Mesothelial cell of epicardium (in vitro differentiated cells): ENCODE measurements around the gene MKRN2. TPM values are rescaled to one million over a fixed set of nuclear protein-coding genes. Genes with fewer than 3 reads are reported as not detected.
A peak's percentile ranks its signal among the peaks of the same experiment; 100 is the strongest.

Experiments
- DNase-seq, 2 experiments: peaks; one replicate each; pipeline ENCODE4 v3.0.0; 2021; ENCODE audit warnings: low spot score in 2 of 2; ENCODE audit not compliant: unreplicated experiment in 2 of 2
- H3K27ac Mint-ChIP-seq: 2 replicates; pipeline ENCODE4 v1.8.0; 2021; ENCODE audit warnings: mixed read lengths
- H3K27me3 Mint-ChIP-seq: 2 replicates; pipeline ENCODE4 v1.8.0; 2021; ENCODE audit warnings: low read depth, mixed read lengths
- H3K36me3 Mint-ChIP-seq: 2 replicates; pipeline ENCODE4 v1.8.0; 2021; ENCODE audit warnings: mixed read lengths
- H3K4me1 Mint-ChIP-seq: 2 replicates; pipeline ENCODE4 v1.8.0; 2021; ENCODE audit warnings: mixed read lengths
- H3K4me3 Mint-ChIP-seq: 2 replicates; pipeline ENCODE4 v1.8.0; 2021; ENCODE audit warnings: mild to moderate bottlenecking, moderate library complexity, mixed read lengths
- H3K9me3 Mint-ChIP-seq: 2 replicates; pipeline ENCODE4 v1.8.0; 2021; ENCODE audit warnings: mixed read lengths
- total RNA-seq: library from RNA; stranded (reverse); gene quantifications from 3 replicates; pipeline ENCODE4 v1.2.1, GENCODE V29; 2021
- TF ChIP-seq, protein P1 (sequence below): fragments of 200-600 bp; sonication (generic); IDR thresholded peaks from one replicate; pipeline ENCODE4 v1.5.0; 2021; ENCODE audit warnings: antibody characterized with exemption; ENCODE audit not compliant: unreplicated experiment

Gene MKRN2
- total RNA-seq, result 34.2 to 36.4 TPM (median 34.7 TPM) in 3 replicates

DNA sequence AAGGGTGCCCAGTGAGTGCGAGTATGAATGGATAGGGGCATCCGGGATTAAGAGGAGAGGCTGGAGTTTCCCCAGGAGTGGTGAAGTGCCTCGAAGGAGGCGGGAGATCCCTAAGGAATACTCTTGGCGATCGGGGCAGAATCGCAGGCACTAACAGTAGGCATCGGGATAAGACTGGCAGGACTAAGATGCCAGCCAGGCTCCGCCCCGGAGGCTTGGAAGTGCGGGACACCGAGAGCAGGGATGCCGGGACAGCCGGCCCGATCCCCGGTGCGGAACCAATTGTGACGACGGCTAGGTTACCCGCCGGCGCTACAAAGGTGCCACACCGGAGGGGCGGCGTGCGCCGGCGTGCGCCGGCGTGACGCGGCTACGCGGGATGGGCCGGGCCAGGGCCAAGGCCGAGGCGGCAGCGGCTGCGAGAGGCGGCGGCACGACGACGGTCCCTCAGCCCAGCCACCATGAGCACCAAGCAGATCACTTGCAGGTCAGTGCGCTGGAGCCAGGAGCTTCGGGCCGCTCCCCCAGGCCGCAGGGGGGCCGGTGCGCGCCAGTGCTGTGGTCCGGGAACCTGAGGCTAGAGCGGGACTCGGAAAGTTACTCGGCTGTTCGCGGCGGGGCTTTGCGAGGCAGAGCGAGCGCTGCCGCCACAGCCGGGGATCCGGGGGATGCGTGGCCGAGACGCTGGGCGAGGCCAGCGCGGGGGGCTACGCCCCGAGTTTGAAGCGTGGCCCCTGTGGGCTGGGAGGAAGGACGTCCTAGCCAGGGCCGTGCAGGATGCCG is at the start of gene MKRN2:
TSS of gene MKRN2 (plus strand) at position 398 of the 783 bp plus-strand sequence. CDS start at position 462, 64 bp downstream.
- TF ChIP-seq, protein P1, sequence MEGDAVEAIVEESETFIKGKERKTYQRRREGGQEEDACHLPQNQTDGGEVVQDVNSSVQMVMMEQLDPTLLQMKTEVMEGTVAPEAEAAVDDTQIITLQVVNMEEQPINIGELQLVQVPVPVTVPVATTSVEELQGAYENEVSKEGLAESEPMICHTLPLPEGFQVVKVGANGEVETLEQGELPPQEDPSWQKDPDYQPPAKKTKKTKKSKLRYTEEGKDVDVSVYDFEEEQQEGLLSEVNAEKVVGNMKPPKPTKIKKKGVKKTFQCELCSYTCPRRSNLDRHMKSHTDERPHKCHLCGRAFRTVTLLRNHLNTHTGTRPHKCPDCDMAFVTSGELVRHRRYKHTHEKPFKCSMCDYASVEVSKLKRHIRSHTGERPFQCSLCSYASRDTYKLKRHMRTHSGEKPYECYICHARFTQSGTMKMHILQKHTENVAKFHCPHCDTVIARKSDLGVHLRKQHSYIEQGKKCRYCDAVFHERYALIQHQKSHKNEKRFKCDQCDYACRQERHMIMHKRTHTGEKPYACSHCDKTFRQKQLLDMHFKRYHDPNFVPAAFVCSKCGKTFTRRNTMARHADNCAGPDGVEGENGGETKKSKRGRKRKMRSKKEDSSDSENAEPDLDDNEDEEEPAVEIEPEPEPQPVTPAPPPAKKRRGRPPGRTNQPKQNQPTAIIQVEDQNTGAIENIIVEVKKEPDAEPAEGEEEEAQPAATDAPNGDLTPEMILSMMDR, result no peak
- H3K27ac Mint-ChIP-seq, result peak within 1 kb of the TSS; percentile 98
- peak within 1 kb of the TSS; percentile 82 for H3K4me3 Mint-ChIP-seq
- DNase-seq, result peak; percentile 72 to 89
- peaks cover 15% of the 10 kb centered on the region for H3K27me3 Mint-ChIP-seq
- no peaks in the 10 kb centered on the region for H3K36me3 Mint-ChIP-seq
- no peaks in the 10 kb centered on the region for H3K9me3 Mint-ChIP-seq
- H3K4me1 Mint-ChIP-seq, result peaks cover 45% of the 10 kb centered on the region

GRCh38 chr3:12507591-12508281 is 49.2 kb upstream of the MKRN2 start:
- no peak for DNase-seq
- no peak overlapping the region for H3K27ac Mint-ChIP-seq
- no peaks in the 10 kb centered on the region for H3K9me3 Mint-ChIP-seq
- peaks cover 4% of the 10 kb centered on the region for H3K4me1 Mint-ChIP-seq
- H3K4me3 Mint-ChIP-seq, result no peak overlapping the region
- H3K36me3 Mint-ChIP-seq, result peaks cover 24% of the 10 kb centered on the region
- TF ChIP-seq, protein P1, result no peak
- no peaks in the 10 kb centered on the region for H3K27me3 Mint-ChIP-seq

DNA sequence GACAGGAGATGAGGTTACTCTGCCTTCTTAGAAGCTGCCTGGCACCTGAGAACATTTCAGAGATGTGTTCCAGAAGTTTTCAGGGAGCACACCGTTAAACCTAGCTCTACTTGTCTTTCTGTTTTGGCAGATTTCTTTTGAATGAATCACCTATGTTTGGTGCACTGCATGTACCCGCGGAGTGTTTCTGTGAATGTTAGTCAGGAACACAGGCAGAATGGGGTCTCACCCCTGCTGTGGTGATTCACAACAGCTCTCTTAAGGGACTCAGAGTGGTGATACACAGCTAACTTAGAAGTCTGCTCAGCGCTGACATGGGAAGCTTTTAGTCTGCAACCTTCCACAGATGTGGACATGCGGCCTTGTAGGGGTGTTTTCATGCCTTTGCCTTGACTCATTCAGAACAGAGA is 48.6 kb upstream of the MKRN2 start:
- DNase-seq, result no peak
- H3K27ac Mint-ChIP-seq, result no peak overlapping the region
- peaks cover 21% of the 10 kb centered on the region for H3K36me3 Mint-ChIP-seq
- H3K27me3 Mint-ChIP-seq, result no peaks in the 10 kb centered on the region
- TF ChIP-seq, protein P1, result no peak
- peaks cover 4% of the 10 kb centered on the region for H3K4me1 Mint-ChIP-seq
- no peak overlapping the region for H3K4me3 Mint-ChIP-seq
- H3K9me3 Mint-ChIP-seq, result no peaks in the 10 kb centered on the region

- H3K27me3 Mint-ChIP-seq, result no peaks in the 10 kb centered on the region
- no peak overlapping the region for H3K27ac Mint-ChIP-seq
- H3K9me3 Mint-ChIP-seq, result no peaks in the 10 kb centered on the region
- no peak overlapping the region for H3K4me3 Mint-ChIP-seq
- peaks cover 4% of the 10 kb centered on the region for H3K4me1 Mint-ChIP-seq
- H3K36me3 Mint-ChIP-seq, result peaks cover 18% of the 10 kb centered on the region
- no peak for DNase-seq
- TF ChIP-seq, protein P1, result no peak
Measured at GRCh38 chr3:12509466-12509865, 47.4 kb upstream of the MKRN2 start.

DNA sequence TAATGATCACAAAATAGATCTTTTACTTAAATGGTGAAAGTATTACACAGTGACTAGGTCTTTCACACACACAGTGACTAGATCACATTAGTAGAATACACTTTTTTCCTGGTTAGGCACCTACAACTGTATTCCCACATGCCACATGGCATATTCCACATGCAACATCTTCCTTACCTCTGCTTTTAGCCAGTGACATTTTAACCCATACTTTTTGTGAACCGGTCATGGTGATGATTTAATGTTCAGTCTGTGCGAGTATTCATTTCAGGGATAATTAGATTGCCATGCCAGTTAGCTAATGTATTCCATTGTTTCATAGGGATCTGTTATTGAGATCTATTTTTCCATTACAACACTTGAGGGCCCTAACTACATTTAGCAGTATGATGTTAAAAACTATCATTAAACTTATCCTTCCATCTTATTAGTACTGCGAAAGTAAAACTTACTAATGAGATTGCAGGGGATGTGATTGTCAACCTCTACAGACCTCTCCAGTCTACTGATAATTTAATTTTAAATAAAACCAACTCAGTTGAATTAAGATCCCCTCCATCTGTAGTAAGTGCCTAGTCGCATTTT is 44.3 kb upstream of the MKRN2 start:
- Mint-ChIP-seq H3K27me3 (no peaks in the 10 kb centered on the region), H3K4me3 (no peak overlapping the region), H3K9me3 (no peaks in the 10 kb centered on the region), H3K27ac (no peak overlapping the region), H3K36me3 (peaks cover 6% of the 10 kb centered on the region), H3K4me1 (peaks cover 5% of the 10 kb centered on the region)
- DNase-seq, result no peak
- TF ChIP-seq, protein P1, result no peak
